ENCODE results near the gene CACNA1F.
"Not testable (repeated sequence)": the region's sequence is repeated elsewhere in the genome, so short reads cannot be mapped to it uniquely, and the experiment has no call there.

Gene CACNA1F

GRCh38 chrX:49178537-49178936 lies 54.6 kb downstream of the CACNA1F start:
- H3K4me3 ChIP-seq (ENCODE audit: low read depth, low read length) = no peak overlapping the region
- TF ChIP-seq CTCF (IDR thresholded peaks at IDR 0.05; ENCODE audit: control insufficient read depth, extremely low read depth, insufficient read depth) = no peak
- DNase-seq (ENCODE audit: low read depth) = no peak

GRCh38 chrX:49177873-49178480 lies 55.2 kb downstream of the CACNA1F start:
- H3K4me3 ChIP-seq (ENCODE audit: low read depth, low read length) = no peak overlapping the region
- TF ChIP-seq CTCF (IDR thresholded peaks at IDR 0.05; ENCODE audit: control insufficient read depth, extremely low read depth, insufficient read depth) = no peak
- DNase-seq (ENCODE audit: low read depth) = no peak

GRCh38 chrX:49177338-49177833 lies 55.8 kb downstream of the CACNA1F start:
- no peak for TF ChIP-seq CTCF (IDR thresholded peaks at IDR 0.05; ENCODE audit: control insufficient read depth, extremely low read depth, insufficient read depth)
- no peak overlapping the region for H3K4me3 ChIP-seq (ENCODE audit: low read depth, low read length)

GRCh38 chrX:49176421-49177326 lies 56.5 kb downstream of the CACNA1F start:
- no peak overlapping the region for H3K4me3 ChIP-seq (ENCODE audit: low read depth, low read length)
- no peak for DNase-seq (ENCODE audit: low read depth)
- TF ChIP-seq CTCF (IDR thresholded peaks at IDR 0.05; ENCODE audit: control insufficient read depth, extremely low read depth, insufficient read depth) = no peak

More at GRCh38 chrX:49177338-49177833, 55.8 kb downstream of the CACNA1F start:
- no peak for DNase-seq (ENCODE audit: low read depth)

GRCh38 chrX:49175435-49176274 lies 57.5 kb downstream of the CACNA1F start:
- no peak for TF ChIP-seq CTCF (IDR thresholded peaks at IDR 0.05; ENCODE audit: control insufficient read depth, extremely low read depth, insufficient read depth)
- DNase-seq (ENCODE audit: low read depth) = no peak
- no peak overlapping the region for H3K4me3 ChIP-seq (ENCODE audit: low read depth, low read length)

GRCh38 chrX:49174723-49175122 lies 58.4 kb downstream of the CACNA1F start:
- TF ChIP-seq CTCF (IDR thresholded peaks at IDR 0.05; ENCODE audit: control insufficient read depth, extremely low read depth, insufficient read depth) = no peak
- H3K4me3 ChIP-seq (ENCODE audit: low read depth, low read length) = no peak overlapping the region
- DNase-seq (ENCODE audit: low read depth) = no peak

- H3K4me3 ChIP-seq (ENCODE audit: low read depth, low read length); DNase-seq (ENCODE audit: low read depth): not testable (repeated sequence)
Measured at GRCh38 chrX:49173544-49173943, 59.6 kb downstream of the CACNA1F start.
